Stimulated activated CD4-positive, alpha-beta T cell treated with anti-CD3 and anti-CD28 coated beads, Interleukin-12 subunit alpha, Interleukin-12 subunit beta, amount 100 ng/mL, for 24 hours (primary cell): ENCODE measurements around the gene HES2.
A peak's percentile ranks its signal among the peaks of the same experiment; 100 is the strongest.
"Not testable (repeated sequence)": the region's sequence is repeated elsewhere in the genome, so short reads cannot be mapped to it uniquely, and the experiment has no call there.

ENCODE experiments used
- DNase-seq, 2 experiments: peaks; one replicate each; pipeline ENCODE4 v3.0.0-alpha.2; 2020; ENCODE audit warnings: low read depth in 2 of 2

The HES2 gene

GRCh38 chr1:6454856-6455751 lies 35.4 kb upstream of the HES2 start:
- DNase-seq: no peak

- DNase-seq: not testable (repeated sequence)
Measured at GRCh38 chr1:6453895-6454855, 34.5 kb upstream of the HES2 start.

- DNase-seq: no peak
Measured at GRCh38 chr1:6450943-6451373, 31.2 kb upstream of the HES2 start.

- DNase-seq: not testable (repeated sequence)
Measured at GRCh38 chr1:6450486-6450885, 30.8 kb upstream of the HES2 start.

GRCh38 chr1:6450005-6450450 lies 30.3 kb upstream of the HES2 start:
- DNase-seq: no peak

GRCh38 chr1:6448749-6449631 lies 29.3 kb upstream of the HES2 start:
- DNase-seq: no peak

- no peak for DNase-seq
Measured at GRCh38 chr1:6447818-6448748, 28.4 kb upstream of the HES2 start.

- DNase-seq: no peak
Measured at GRCh38 chr1:6447016-6447817, 27.5 kb upstream of the HES2 start.

- DNase-seq: no peak
Measured at GRCh38 chr1:6446665-6447015, 26.9 kb upstream of the HES2 start.

GRCh38 chr1:6445929-6446328 lies 26.2 kb upstream of the HES2 start:
- not testable (repeated sequence) for DNase-seq

GRCh38 chr1:6445062-6445763 lies 25.5 kb upstream of the HES2 start:
- no peak for DNase-seq

- no peak for DNase-seq
Measured at GRCh38 chr1:6444377-6444776, 24.7 kb upstream of the HES2 start.

GRCh38 chr1:6443339-6444115 lies 23.8 kb upstream of the HES2 start:
- DNase-seq: no peak

- DNase-seq: no peak
Measured at GRCh38 chr1:6441586-6441985, 21.9 kb upstream of the HES2 start.

GRCh38 chr1:6440198-6441126 lies 20.7 kb upstream of the HES2 start:
- peak in 1 of 2 experiments; percentile 62 for DNase-seq

- peak; percentile 45 to 69 for DNase-seq
Measured at GRCh38 chr1:6438047-6438525, 18.4 kb upstream of the HES2 start.
